Activated CD4-positive, alpha-beta memory T cell treated with anti-CD3 and anti-CD28 coated beads, Interleukin-2, amount 10 ng/mL, durations not matched to agents 7 days and 5 days (primary cell): ENCODE measurements around the gene SEC14L5. TPM values are rescaled to one million over a fixed set of nuclear protein-coding genes. Genes with fewer than 3 reads are reported as not detected.

Experiments
- CTCF ChIA-PET: fragments of 350-600 bp; sonication (Branson Sonifier 250); formaldehyde crosslinking; loops from one replicate; lab custom pipeline; 2021; ENCODE audit warnings: antibody characterized with exemption, inconsistent platforms; lab: Charles Lee
- POLR2A ChIA-PET: fragments of 350-600 bp; sonication (Branson Sonifier 250); formaldehyde crosslinking; loops from one replicate; lab custom pipeline; 2021; ENCODE audit warnings: antibody characterized with exemption; lab: Charles Lee
- DNase-seq: peaks from one replicate; pipeline ENCODE4 v3.0.0-alpha.2; 2020
- H3K27ac Mint-ChIP-seq: one replicate; pipeline ENCODE4 v1.8.0; 2021; ENCODE audit warnings: mild to moderate bottlenecking, mixed read lengths
- H3K27me3 Mint-ChIP-seq: one replicate; pipeline ENCODE4 v1.8.0; 2021; ENCODE audit warnings: mixed read lengths
- H3K36me3 Mint-ChIP-seq: one replicate; pipeline ENCODE4 v1.8.0; 2021; ENCODE audit warnings: low read depth, mixed read lengths
- H3K4me1 Mint-ChIP-seq: one replicate; pipeline ENCODE4 v1.8.0; 2021; ENCODE audit warnings: mixed read lengths
- H3K4me3 Mint-ChIP-seq: one replicate; pipeline ENCODE4 v1.8.0; 2021; ENCODE audit warnings: mild to moderate bottlenecking, mixed read lengths
- H3K9me3 Mint-ChIP-seq: one replicate; pipeline ENCODE4 v1.8.0; 2021; ENCODE audit warnings: mixed read lengths
- total RNA-seq, 2 experiments: library from RNA; stranded (reverse); gene quantifications; one replicate each; pipeline ENCODE4 v1.2.3, GENCODE V29; 2021

SEC14L5 gene
- total RNA-seq, 2 experiments from 2014 or later = 0.03 TPM; not detected in 1

GRCh38 chr16:4987580-4988374 lies 29.6 kb downstream of the SEC14L5 start:
- Mint-ChIP-seq H3K27me3 (peaks cover 28% of the 10 kb centered on the region), H3K9me3 (no peaks in the 10 kb centered on the region), H3K36me3 (no peaks in the 10 kb centered on the region), H3K4me3 (no peak overlapping the region), H3K4me1 (no peaks in the 10 kb centered on the region), H3K27ac (no peak overlapping the region)
- DNase-seq = no peak
- CTCF ChIA-PET = no interaction called here
- POLR2A ChIA-PET = no interaction called here

DNA sequence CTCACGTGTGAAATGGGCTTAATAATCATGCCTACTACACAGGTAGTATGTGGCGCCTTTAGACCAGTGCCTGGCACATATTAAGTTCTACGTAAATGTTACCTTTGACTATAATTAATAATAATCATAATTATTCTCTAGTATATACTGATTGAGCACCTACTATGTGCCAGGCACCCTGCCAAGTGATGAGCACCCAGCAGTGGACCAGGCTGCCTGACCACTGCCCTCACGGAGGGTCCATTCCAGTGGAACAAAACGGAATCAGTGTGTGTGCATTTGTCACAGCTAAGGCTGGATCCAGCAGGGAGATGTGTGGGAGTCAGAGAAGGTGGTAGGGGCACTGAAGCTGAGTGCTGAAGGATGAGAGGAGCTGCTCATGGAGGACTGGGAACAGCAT lies 30.5 kb downstream of the SEC14L5 start:
- Mint-ChIP-seq H3K9me3 (no peaks in the 10 kb centered on the region), H3K36me3 (no peaks in the 10 kb centered on the region), H3K27me3 (peaks cover 28% of the 10 kb centered on the region), H3K4me3 (no peak overlapping the region), H3K4me1 (no peaks in the 10 kb centered on the region), H3K27ac (no peak overlapping the region)
- CTCF ChIA-PET = no interaction called here
- POLR2A ChIA-PET = no interaction called here
- no peak for DNase-seq

- ChIA-PET CTCF (no interaction called here), POLR2A (no interaction called here)
- H3K36me3 Mint-ChIP-seq = no peaks in the 10 kb centered on the region
- no peak overlapping the region for H3K27ac Mint-ChIP-seq
- H3K4me3 Mint-ChIP-seq = no peak overlapping the region
- no peaks in the 10 kb centered on the region for H3K9me3 Mint-ChIP-seq
- no peak for DNase-seq
- H3K27me3 Mint-ChIP-seq = peaks cover 25% of the 10 kb centered on the region
- H3K4me1 Mint-ChIP-seq = no peaks in the 10 kb centered on the region
Measured at GRCh38 chr16:4989391-4990006, 31.4 kb downstream of the SEC14L5 start.

DNA sequence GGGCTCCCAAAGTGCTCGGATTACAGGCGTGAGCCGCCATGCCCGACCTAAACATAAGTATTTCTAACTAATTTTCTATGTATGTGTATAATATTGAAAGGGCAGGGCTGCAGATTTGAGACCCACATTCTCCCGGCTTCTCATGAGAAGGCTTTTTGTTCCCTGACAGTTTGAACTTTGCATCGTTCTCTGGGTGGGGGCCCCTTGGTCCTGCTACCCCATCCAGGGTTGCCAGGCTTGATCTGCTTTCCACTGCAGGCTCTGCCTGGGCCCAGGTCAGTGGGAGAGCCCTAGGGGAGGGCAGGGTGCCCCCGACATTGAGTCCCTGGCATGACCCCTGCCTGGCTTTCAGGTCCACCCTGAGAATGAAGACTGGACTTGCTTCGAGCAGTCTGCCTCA lies 32.3 kb downstream of the SEC14L5 start:
- POLR2A ChIA-PET = no interaction called here
- Mint-ChIP-seq H3K4me3 (no peak overlapping the region), H3K36me3 (no peaks in the 10 kb centered on the region), H3K27me3 (peaks cover 25% of the 10 kb centered on the region), H3K9me3 (no peaks in the 10 kb centered on the region), H3K27ac (no peak overlapping the region), H3K4me1 (no peaks in the 10 kb centered on the region)
- CTCF ChIA-PET = no interaction called here
- DNase-seq = no peak

DNA sequence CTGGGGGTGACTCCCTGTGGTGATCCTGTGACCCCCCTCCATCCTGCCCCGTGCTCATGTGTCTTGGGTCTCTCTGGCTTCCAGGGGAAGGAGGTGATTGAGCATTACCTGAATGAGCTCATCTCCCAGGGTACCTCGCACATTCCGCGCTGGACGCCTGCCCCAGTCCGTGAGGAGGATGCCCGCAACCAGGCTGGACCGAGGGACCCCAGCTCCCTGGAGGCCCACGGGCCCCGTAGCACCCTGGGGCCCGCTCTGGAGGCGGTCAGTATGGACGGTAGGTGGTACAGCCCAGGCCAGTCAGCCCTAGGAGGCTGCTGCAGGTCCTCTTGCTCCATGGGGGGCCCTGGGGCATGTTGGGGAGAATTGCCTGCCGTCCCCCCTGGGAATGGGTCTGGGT lies 33.6 kb downstream of the SEC14L5 start:
- H3K4me3 Mint-ChIP-seq = no peak overlapping the region
- H3K27ac Mint-ChIP-seq = no peak overlapping the region
- no peaks in the 10 kb centered on the region for H3K9me3 Mint-ChIP-seq
- H3K4me1 Mint-ChIP-seq = no peaks in the 10 kb centered on the region
- no peaks in the 10 kb centered on the region for H3K36me3 Mint-ChIP-seq
- ChIA-PET CTCF (no interaction called here), POLR2A (no interaction called here)
- peaks cover 20% of the 10 kb centered on the region for H3K27me3 Mint-ChIP-seq
- no peak for DNase-seq

DNA sequence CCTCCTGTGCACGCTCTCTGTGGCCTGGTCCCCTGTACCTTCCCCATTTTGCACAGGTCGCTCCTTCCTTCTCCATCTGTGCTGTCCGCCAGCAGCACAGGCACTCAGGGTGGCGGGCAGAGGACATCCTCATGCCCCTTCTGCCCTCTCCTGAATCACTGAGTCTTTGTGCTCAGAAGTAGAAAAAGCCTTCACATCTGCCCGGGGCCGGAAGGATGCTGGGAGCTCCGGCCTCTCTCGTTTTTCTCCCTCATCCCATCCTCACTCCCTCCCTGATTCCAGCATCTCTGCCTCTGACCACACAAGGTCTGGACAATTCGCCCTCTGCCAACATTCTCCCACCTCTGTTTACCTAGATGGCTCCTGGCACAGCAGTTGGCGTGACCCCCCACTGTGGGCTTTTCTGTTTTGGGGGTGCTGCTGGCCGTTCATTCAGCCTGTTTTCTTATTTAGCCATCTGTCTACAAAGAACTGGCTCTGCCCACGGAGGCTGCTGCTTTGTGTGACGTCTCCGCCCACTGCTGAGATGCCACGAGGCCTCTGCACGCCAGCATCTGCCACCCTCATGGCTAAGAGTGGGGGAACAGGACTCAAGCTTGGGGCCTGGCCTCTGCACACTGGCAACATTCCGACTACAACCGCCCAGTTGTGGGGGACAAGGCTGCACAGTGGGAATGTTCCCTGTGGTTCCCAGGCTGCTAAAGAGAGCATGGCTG lies 36.7 kb downstream of the SEC14L5 start:
- POLR2A ChIA-PET = no interaction called here
- no peaks in the 10 kb centered on the region for H3K36me3 Mint-ChIP-seq
- CTCF ChIA-PET = no interaction called here

DNA sequence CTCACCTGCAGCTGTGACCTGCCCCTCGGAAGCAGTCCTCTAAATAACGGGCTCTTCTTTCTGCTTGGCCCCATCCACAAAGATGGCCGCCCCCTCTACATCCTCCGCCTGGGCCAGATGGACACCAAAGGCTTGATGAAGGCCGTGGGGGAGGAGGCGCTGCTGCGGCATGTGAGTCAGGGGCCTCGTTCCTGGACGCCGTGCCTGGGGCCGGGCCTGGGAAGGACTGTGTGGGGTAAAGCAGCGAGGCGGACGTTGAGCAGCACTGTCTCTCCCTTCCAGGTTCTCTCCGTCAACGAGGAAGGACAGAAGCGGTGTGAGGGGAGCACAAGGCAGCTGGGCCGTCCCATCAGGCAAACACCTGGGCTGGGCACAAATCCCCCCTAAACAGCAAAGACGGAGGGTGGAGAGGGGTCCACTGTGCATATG lies 42.5 kb downstream of the SEC14L5 start:
- Mint-ChIP-seq H3K36me3 (no peaks in the 10 kb centered on the region), H3K4me3 (no peak overlapping the region), H3K27ac (no peak overlapping the region), H3K27me3 (no peaks in the 10 kb centered on the region), H3K9me3 (no peaks in the 10 kb centered on the region), H3K4me1 (no peaks in the 10 kb centered on the region)
- no peak for DNase-seq
- POLR2A ChIA-PET = no interaction called here
- CTCF ChIA-PET = interaction anchor here (0.5 kb wide), 1 partner anchor 64 kb away, joined by 3 read pairs; no protein-coding TSS in a partner anchor

More for the DNA sequence above, 36.7 kb downstream of the SEC14L5 start:
- H3K27me3 Mint-ChIP-seq = no peaks in the 10 kb centered on the region
- H3K4me1 Mint-ChIP-seq = no peaks in the 10 kb centered on the region
- DNase-seq = no peak
- no peak overlapping the region for H3K4me3 Mint-ChIP-seq
- no peak overlapping the region for H3K27ac Mint-ChIP-seq
- no peaks in the 10 kb centered on the region for H3K9me3 Mint-ChIP-seq

- Mint-ChIP-seq H3K27me3 (no peaks in the 10 kb centered on the region), H3K36me3 (no peaks in the 10 kb centered on the region), H3K4me3 (no peak overlapping the region), H3K4me1 (no peaks in the 10 kb centered on the region), H3K9me3 (no peaks in the 10 kb centered on the region), H3K27ac (no peak overlapping the region)
- CTCF ChIA-PET = no interaction called here
- DNase-seq = no peak
- POLR2A ChIA-PET = no interaction called here
Measured at GRCh38 chr16:5001571-5001970, 43.4 kb downstream of the SEC14L5 start.

GRCh38 chr16:5001986-5002385 lies 43.9 kb downstream of the SEC14L5 start:
- ChIA-PET CTCF (no interaction called here), POLR2A (no interaction called here)
- Mint-ChIP-seq H3K27me3 (no peaks in the 10 kb centered on the region), H3K9me3 (no peaks in the 10 kb centered on the region), H3K27ac (no peak overlapping the region), H3K4me1 (no peaks in the 10 kb centered on the region), H3K36me3 (no peaks in the 10 kb centered on the region), H3K4me3 (no peak overlapping the region)
- DNase-seq = no peak

- no peaks in the 10 kb centered on the region for H3K36me3 Mint-ChIP-seq
- no peaks in the 10 kb centered on the region for H3K27me3 Mint-ChIP-seq
- ChIA-PET POLR2A (no interaction called here), CTCF (no interaction called here)
- no peaks in the 10 kb centered on the region for H3K9me3 Mint-ChIP-seq
- no peaks in the 10 kb centered on the region for H3K4me1 Mint-ChIP-seq
- H3K27ac Mint-ChIP-seq = no peak overlapping the region
- DNase-seq = no peak
- no peak overlapping the region for H3K4me3 Mint-ChIP-seq
Measured at GRCh38 chr16:5002699-5003143, 44.6 kb downstream of the SEC14L5 start.

GRCh38 chr16:5003211-5003610 lies 45.1 kb downstream of the SEC14L5 start:
- CTCF ChIA-PET = no interaction called here
- POLR2A ChIA-PET = no interaction called here
- no peaks in the 10 kb centered on the region for H3K4me1 Mint-ChIP-seq

GRCh38 chr16:5003828-5004227 lies 45.7 kb downstream of the SEC14L5 start:
- CTCF ChIA-PET = no interaction called here
- Mint-ChIP-seq H3K36me3 (no peaks in the 10 kb centered on the region), H3K4me3 (no peak overlapping the region), H3K27me3 (no peaks in the 10 kb centered on the region), H3K4me1 (no peaks in the 10 kb centered on the region), H3K9me3 (no peaks in the 10 kb centered on the region), H3K27ac (no peak overlapping the region)
- POLR2A ChIA-PET = no interaction called here
- no peak for DNase-seq

More at GRCh38 chr16:5003211-5003610, 45.1 kb downstream of the SEC14L5 start:
- Mint-ChIP-seq H3K9me3 (no peaks in the 10 kb centered on the region), H3K27ac (no peak overlapping the region), H3K36me3 (no peaks in the 10 kb centered on the region), H3K4me3 (no peak overlapping the region), H3K27me3 (no peaks in the 10 kb centered on the region)
- DNase-seq = no peak

DNA sequence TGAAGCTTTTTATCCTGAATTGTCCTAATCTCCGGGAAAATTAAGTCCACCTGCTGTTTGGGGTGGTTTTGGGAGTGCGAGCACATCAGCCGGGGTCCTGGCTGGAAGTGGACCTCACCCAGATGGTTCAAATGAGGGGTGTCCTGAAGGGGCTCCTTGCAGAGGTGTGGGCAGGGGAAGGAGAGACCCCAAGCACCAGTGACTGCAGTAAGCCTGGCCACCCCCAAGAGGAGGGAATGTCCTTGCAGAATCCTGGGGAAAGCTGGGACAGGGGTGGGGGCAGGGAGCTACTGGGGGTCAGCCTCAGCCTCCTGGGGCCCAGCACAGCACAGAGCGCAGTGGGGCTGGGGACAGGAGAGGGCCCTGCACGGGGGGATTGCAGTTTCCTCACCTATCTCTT lies 46.2 kb downstream of the SEC14L5 start:
- CTCF ChIA-PET = no interaction called here
- H3K36me3 Mint-ChIP-seq = no peaks in the 10 kb centered on the region
- no peaks in the 10 kb centered on the region for H3K4me1 Mint-ChIP-seq
- DNase-seq = no peak
- H3K27ac Mint-ChIP-seq = no peak overlapping the region
- no peaks in the 10 kb centered on the region for H3K9me3 Mint-ChIP-seq
- no peak overlapping the region for H3K4me3 Mint-ChIP-seq
- POLR2A ChIA-PET = no interaction called here
- no peaks in the 10 kb centered on the region for H3K27me3 Mint-ChIP-seq
